Measurements from ENCODE around the gene PROCA1. TPM values are rescaled to one million over a fixed set of nuclear protein-coding genes. Genes with fewer than 3 reads are reported as not detected.

PROCA1 gene
- total and polyA plus RNA-seq, 2 of the 13 experiments (the other 11 are each of a cell fraction or from before 2014, with no cell fraction given): 0.73 to 1.5 TPM

GRCh38 chr17:28726226-28726626 is 14.5 kb upstream of the PROCA1 start, which contains the start of gene TLCD1:
TSS of gene TLCD1 (minus strand) at chr17:28726233. CDS start at chr17:28726097, 136 bp downstream.
- FAIRE-seq: no peak
- ATAC-seq: peak; percentile 36
- Histone ChIP-seq H3K36me3 (replicated peaks in 1 of 2; ENCODE audit: control insufficient read depth in 1 of 2, insufficient read depth in 2 of 2, low read length in 2 of 2) (peaks cover 7 to 32% of the 10 kb centered on the region in 2 experiments; a peak in 4 of 5 replicates), H3K27me3 (ENCODE audit: control insufficient read depth in 1 of 2, insufficient read depth in 2 of 2, low read length in 2 of 2) (no peaks in the 10 kb centered on the region; a peak in 1 of 5 replicates), H3K4me1 (ENCODE audit: insufficient read depth, low read length) (peaks cover 60% of the 10 kb centered on the region), H3K4me2 (ENCODE audit: low read depth, low read length) (peak within 1 kb of the TSS; percentile 90), H3K4me3 (replicated peaks in 1 of 3; ENCODE audit: insufficient read depth in 1 of 3, low read depth in 2 of 3, low read length in 3 of 3) (peak within 1 kb of the TSS; percentile 73 to 90 (median 87)), H3K9ac (ENCODE audit: insufficient read depth, low read depth, low read length) (peak within 1 kb of the TSS; percentile 93), H3K27ac (ENCODE audit: extremely low read length, insufficient read depth, low read length) (peak within 1 kb of the TSS; percentile 88), H4K20me1 (ENCODE audit: insufficient read depth, low read length) (peaks cover 35% of the 10 kb centered on the region), H2AFZ (ENCODE audit: low read length) (no peak within 1 kb of the TSS), H3K79me2 (ENCODE audit: insufficient read depth, low read length) (peaks cover 25% of the 10 kb centered on the region), H3K9me3 (ENCODE audit: low read length) (no peaks in the 10 kb centered on the region)
- peak; percentile 48 for DNase-seq (ENCODE audit: low spot score)
- ChIA-PET POLR2A (interaction anchor here (0.7 to 8.7 kb wide), 23 partner anchors 9 to 239 kb away, joined by 3 to 590 read pairs (median 6); partner anchors contain the start of genes BLTP2, DHRS13, ERAL1 and FAM222B), CTCF (ENCODE audit: low intra/inter-chr PET ratio, low total read pairs) (interaction anchor here (1.1 to 5.0 kb wide), 6 partner anchors 18 to 191 kb away, joined by 3 to 142 read pairs (median 5); partner anchors contain the start of genes DHRS13 and TRAF4)
- no CpG with 5 or more reads among the region's 49 CpGs for WGBS (ENCODE audit: low lambda C conversion rate)
- no TSS peak for BruUV-seq (replicated peaks)
- intact Hi-C loops (cut with micrococcal nuclease; ENCODE audit: unreplicated experiment): loop anchor here (2.0 kb wide), 2 partner anchors 27 to 41 kb away; no protein-coding TSS in a partner anchor
- in situ Hi-C loops (cut with HindIII; ENCODE audit: extremely low pct_ligation_motif_present, low pct_unique_long_range_greater_than_20kb): loop anchor here (25.0 kb wide), 1 partner anchor 386 kb away; no protein-coding TSS in a partner anchor
- TF ChIP-seq ZNF670 (CRISPR knock-in tag; IDR thresholded peaks at IDR 0.05; ENCODE audit: borderline replicate concordance) (peak; percentile 20; the same call in 1 of the 2 replicates), MTA1 (CRISPR knock-in tag; IDR thresholded peaks at IDR 0.05; ENCODE audit: borderline replicate concordance) (no peak), ZNF703 (CRISPR knock-in tag; IDR thresholded peaks at IDR 0.05; ENCODE audit: borderline replicate concordance) (0 out of 2 replicates have a peak, but pooled peaks have one; percentile 6), GFI1 (CRISPR knock-in tag; IDR thresholded peaks at IDR 0.05; ENCODE audit: borderline replicate concordance) (0 out of 2 replicates have a peak, but pooled peaks have one; percentile 2), ZIK1 (CRISPR knock-in tag; IDR thresholded peaks at IDR 0.05; ENCODE audit: borderline replicate concordance, low read depth) (no peak), ZNF224 (CRISPR knock-in tag; IDR thresholded peaks at IDR 0.05) (no peak), HES4 (CRISPR knock-in tag; IDR thresholded peaks at IDR 0.05; ENCODE audit: borderline replicate concordance) (no peak), SP1 (IDR thresholded peaks at IDR 0.05) (no peak), SP1 (CRISPR knock-in tag; IDR thresholded peaks at IDR 0.05) (0 out of 2 replicates have a peak, but pooled peaks have one; percentile 4), SRSF4 (IDR thresholded peaks at IDR 0.05; ENCODE audit: low read depth, low read length, poor library complexity, severe bottlenecking) (no peak), FLYWCH1 (CRISPR knock-in tag; IDR thresholded peaks at IDR 0.05) (no peak), ZNF609 (CRISPR knock-in tag; IDR thresholded peaks at IDR 0.05; ENCODE audit: borderline replicate concordance) (no peak), ZNF414 (CRISPR knock-in tag; IDR thresholded peaks at IDR 0.05) (0 out of 2 replicates have a peak, but pooled peaks have one; percentile 13)
- TF ChIP-seq, protein P1, sequence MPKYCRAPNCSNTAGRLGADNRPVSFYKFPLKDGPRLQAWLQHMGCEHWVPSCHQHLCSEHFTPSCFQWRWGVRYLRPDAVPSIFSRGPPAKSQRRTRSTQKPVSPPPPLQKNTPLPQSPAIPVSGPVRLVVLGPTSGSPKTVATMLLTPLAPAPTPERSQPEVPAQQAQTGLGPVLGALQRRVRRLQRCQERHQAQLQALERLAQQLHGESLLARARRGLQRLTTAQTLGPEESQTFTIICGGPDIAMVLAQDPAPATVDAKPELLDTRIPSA (CRISPR knock-in tag; IDR thresholded peaks at IDR 0.05; ENCODE audit: borderline replicate concordance): 0 out of 2 replicates have a peak, but pooled peaks have one; percentile 2
- TF ChIP-seq, protein P2, sequence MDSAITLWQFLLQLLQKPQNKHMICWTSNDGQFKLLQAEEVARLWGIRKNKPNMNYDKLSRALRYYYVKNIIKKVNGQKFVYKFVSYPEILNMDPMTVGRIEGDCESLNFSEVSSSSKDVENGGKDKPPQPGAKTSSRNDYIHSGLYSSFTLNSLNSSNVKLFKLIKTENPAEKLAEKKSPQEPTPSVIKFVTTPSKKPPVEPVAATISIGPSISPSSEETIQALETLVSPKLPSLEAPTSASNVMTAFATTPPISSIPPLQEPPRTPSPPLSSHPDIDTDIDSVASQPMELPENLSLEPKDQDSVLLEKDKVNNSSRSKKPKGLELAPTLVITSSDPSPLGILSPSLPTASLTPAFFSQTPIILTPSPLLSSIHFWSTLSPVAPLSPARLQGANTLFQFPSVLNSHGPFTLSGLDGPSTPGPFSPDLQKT (CRISPR knock-in tag; IDR thresholded peaks at IDR 0.05; ENCODE audit: borderline replicate concordance): no peak

Measured in HepG2 (cell line).